HG03469 (cell line): ENCODE measurements around the gene AMT.

Source experiments
- ATAC-seq: cut with Tn5 transposase; IDR thresholded peaks from one replicate; pipeline ENCODE4 v1.9.1; 2021; ENCODE audit warnings: mild to moderate bottlenecking, moderate library complexity, moderate number of reproducible peaks; ENCODE audit not compliant: unreplicated experiment

AMT gene, protein sequence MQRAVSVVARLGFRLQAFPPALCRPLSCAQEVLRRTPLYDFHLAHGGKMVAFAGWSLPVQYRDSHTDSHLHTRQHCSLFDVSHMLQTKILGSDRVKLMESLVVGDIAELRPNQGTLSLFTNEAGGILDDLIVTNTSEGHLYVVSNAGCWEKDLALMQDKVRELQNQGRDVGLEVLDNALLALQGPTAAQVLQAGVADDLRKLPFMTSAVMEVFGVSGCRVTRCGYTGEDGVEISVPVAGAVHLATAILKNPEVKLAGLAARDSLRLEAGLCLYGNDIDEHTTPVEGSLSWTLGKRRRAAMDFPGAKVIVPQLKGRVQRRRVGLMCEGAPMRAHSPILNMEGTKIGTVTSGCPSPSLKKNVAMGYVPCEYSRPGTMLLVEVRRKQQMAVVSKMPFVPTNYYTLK

DNA sequence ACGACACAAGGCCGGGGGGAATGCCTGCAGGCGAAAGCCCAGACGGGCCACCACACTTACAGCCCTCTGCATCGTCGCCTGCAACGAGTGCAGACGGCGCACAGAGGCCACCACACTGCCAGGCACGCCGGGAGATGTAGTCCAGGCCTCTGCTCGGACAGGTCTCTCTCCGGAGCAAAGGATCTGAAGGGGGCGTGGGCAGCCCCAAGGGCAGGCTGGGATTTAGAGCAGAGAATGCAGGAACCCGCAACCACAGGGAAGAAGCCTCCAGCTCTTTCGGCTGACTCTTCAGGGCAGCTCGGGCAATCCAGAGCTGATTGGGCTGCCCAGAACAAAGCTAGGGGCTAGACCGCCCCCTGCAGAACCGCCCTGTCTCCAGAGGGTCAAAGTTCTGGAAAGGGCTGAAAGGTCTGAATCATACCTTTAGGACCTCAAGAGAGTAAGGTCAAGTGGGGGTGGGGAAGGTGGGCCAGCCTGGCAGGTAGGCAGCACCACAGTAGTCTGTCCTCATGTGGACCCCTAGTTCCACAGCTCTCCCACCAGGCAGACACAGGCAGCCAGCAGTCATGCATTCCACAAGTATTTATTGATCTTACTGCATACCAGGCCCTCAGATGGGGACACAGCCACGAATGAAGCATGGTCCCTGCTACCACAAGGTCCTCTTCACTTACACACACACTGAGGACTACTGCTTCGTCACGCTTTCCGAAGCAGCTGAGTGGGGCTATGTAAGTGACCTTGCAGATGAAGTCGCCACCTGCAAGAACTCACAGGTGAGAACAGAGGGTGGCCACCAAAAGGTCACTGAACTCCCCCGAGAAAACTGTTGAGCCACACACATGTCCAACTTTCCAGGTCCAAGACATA, at the start of gene AMT:
Gene AMT (minus strand): TSS at position 95 of the 870 bp plus-strand sequence. CDS start 23 bp downstream, at position 72.
- ATAC-seq, result no peak

DNA sequence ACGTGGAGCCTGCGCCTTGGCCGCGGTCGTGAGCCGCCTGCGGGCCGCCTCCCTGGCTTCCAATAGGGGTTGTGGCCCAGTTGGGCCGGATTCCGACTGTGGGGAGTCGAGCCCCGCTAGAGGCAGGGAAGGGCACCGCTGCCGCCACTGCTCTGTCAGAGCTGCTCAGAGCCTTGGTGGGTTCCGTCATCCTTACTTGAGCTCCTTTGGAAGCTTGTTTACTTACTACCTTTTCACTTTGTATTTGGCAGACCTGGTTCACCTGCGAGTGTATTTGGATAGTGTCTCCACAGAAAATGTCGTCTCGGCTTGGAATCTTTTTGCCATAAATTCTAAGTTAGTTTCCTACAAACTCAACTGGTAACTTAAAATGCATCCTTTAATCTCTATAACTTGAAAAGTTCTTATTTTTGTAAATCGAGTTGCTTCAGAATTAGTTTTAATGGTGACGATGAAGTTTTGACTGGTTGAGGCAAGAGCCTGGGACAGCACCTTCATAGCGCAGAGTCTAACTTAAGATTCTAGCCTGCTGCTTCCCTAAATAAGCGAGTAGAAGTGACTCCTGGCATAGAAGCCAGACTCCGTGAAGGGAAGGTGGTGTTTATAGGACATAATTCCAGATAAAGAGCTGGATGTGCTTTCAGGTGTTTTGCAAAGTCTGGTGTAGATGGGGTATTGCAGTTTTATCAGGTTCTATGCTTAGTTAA, 48.6 kb upstream of the AMT start:
- ATAC-seq, result peak; percentile 14

DNA sequence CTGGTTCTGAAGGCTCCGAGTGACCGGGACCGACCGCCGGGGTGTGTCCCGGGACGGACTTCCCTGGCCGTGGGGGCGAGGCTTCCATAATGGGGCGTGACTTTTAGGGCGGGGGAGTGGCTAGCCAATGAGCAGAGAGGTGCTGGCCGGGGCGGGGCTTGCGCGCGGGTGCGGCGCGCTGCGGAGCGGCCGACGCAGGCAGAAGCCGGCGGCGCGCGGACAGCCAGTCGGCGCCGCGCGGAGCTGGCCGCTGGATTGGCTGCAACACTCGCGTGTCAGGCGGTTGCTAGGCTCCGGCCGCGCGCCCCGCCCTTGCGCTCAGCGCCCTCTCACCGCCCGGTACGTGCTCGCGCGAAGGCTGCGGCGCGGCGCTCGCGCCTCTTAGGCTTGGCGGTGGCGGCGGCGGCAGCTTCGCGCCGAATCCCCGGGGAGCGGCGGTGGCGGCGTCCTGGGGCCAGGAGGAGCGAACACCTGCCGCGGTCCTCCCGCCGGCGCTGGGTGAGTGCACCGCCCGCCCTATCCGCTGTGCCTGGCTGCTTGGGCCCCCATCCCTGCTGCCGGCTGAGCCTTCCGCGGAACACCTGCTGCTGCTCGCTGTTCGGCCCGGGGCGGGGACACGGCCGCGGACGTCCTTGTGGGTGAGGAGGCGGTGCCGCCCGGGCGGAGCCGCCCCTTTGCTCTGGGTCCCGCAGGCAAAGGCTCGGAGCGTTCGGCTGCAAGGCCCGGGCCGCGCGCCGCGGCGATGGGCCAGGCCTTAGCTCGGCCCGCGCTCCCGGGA, 47.9 kb upstream of the AMT start, which contains the start of gene DAG1:
Gene DAG1 (plus strand): TSS at position 332 of the 778 bp plus-strand sequence. CDS start 40,268 bp downstream, outside the sequence.
- peak; percentile 69 for ATAC-seq

DNA sequence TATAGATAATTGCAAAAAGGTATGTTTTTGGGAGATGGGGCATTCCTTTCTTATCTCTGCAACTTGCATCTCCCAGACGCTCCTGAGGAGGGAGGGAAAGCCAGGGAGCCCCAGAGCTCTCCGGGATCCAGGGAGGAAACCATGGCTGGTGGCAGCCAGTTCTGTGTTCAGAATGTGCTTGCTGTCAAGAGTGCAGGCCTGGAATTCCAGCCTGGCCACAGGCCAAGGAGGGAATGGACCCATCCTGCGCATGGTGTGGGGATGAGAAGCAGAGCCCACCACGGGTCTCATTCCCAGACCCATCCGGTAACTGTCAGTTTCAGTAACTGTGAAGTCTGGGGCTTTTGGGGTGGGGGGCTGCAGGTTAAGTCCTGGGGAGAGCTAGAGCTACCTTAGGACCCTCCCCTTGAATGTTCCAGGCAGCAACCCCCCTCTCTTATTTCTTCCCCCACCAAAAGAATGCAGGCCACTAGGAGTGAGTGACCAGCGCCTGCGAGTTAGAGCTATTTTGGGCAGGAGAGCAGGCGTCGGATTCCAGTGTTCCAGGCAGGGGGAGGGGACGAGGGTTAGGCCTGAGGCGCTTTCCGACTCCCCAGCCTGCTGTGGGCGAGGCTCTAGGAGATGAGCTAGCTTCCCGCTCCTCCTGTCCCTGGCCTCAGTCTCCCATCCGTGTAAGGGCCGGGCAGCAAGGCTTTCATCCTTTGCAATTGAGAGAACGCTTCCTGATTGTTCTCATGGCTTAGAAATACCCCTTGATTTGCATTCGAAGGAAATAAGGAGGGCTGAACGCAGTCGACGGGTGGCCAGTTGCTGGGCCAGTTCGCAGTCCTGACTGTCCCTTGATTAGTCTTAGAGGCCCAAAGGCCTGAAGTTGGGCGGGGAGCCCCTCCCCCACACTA, 47.0 kb upstream of the AMT start:
- ATAC-seq, result no peak

DNA sequence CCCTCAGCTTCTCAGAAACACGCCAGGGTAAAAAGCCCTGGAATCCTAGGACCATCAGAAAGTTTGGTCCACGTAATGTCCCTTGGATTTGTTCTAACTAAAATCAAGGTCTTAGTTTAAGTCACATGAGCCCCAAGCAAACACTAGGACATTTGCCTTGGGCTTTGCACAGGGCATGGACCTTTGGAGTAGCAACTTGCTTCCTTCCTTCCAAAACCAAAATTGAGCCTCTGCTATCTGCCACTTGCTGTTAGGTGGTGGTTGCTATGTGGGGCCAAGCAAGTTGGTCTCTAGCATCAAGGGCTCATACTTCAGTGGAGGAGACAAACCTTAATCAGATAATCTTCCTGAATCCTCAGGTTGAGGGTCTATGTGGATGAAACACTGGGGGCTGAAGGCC, 43.8 kb upstream of the AMT start:
- no peak for ATAC-seq

DNA sequence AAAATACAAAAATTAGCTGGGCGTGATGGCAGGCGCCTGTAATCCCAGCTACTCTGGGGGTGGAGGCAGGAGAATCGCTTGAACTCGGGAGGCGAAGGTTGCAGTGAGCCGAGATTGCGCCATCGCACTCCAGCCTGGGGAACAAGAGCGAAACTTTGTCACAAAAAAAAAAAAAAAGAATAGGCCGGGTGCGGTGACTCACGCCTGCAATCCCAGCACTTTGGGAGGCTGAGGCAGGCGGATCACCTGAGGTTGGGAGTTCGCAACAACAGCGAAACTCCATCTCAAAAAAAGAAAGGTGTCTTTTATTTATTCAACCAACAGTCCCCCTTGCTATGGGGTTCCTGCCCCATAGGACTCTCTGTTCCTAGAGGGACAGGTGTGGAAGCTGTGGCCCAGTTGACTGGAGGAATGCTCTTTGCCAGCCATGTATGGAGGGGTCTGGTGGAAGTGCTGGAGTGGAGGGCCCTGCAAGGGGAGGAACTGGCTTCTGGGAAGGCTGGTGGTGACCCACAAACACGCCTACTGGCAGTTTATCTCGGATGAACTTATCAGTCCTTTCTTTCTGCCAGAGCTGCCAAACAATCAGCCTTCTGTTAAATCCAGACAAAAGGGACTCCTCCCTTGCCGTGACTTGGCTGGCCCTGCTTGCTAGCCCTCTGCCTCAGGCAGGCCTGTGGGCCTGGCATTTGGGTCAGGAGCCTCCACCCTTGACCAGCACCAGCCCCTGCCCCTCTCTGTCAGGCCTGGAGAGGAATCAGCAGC, 43.2 kb upstream of the AMT start:
- ATAC-seq, result no peak

DNA sequence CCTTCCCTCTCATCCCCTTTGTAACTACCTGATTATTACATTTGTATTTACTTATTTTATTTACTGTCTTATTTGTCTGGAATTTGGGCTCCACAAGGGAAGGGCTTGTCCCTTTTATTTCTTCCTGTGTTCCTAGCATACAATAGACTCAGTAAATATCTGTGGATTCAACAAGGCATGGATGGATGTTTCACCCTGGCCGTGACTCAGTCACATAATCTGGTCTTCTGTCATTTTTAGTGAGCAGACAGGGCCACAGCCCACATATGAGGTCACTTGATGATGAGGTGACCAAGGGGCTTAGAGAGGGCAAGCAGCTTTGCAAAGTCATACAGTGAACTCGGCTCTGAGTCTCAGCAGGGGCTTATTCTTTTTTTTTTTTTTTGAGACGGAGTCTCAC, 39.9 kb upstream of the AMT start:
- no peak for ATAC-seq

DNA sequence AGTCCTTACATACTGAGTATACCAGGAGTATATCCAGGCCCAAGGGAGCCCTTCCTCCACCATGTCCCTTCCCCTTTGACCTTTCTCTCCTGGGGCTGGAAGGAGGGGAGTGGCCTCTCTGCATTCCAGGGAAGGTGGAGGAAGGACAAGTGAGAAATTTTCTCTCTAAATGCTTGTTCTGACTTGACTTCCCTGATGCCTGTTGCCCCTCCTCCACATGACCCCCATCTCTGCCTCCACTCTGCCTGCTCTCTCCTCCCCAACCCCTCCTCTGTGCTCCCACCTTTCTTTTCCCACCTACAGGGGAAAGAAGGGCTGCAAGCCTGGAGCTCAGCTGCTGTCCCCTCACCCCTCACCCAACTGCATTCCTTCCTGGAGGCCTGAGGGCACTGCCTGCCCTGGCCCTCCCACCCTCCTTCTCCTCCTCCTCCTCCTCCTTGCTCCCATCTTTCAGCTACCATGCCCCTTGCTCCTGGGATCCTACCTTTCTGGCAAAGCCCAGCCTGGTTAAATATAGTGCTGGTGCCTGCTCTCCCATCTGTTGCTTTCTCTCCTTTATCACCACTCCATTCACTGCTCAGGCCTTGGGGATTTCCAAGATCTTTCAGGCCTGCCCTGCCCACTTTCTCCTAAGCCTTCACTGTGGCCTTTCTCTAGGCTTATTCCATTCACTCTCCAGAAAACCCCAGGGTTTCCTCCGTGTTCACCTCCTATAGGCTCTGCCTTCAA, 39.3 kb upstream of the AMT start:
- no peak for ATAC-seq

DNA sequence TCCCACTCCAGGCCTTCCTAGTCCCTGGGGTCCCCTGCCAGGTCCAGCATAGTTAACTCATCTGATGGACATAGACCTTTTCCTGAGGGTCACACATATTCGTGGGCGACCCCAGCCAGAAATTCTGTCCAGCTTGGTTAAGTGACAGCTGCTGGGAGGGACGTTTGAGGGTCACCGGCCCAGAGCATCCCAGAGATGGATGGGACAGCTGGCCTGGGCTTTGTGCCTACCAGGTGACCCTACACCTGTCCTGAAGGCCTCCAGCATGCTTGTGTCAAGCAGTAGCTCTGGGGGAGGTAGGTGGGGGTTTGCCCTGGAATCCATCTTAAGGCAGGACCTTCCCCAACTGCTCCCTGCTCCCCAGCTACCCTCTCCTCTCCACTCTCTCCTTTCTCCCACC, 38.7 kb upstream of the AMT start:
- ATAC-seq, result no peak

DNA sequence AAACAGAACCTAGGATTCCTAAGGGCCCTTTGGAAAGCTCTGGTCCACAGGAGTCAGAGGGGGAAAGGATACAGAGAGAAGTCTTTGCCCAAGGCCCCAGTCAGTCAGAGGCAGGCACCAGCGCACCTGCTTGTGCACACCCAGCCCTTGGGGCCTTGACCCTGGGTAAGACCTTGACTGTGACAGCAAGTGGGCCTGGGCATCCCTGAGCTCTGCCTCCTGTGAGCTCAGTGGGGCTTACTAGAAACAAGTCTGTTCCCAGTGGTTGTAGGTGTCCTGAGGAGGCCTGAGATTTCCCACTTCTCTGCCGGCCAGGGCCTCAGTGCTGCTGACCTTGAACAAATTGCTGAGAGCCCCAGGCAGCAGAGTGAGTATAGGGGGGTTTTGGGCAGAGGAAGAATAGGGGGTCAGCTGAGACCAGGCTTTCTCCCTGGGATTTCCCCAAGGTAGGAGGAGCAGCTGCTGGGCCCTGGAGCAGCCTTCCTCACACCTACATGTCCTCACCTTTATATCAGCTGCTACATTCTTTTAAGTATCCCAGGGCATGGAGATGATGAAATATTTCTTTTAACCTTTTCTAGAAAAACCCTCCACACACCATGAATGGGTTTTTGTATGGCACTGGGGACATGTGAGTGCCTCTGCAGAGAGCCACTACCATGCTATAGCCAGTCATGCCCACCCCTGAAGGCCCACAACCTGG, 38.1 kb upstream of the AMT start:
- no peak for ATAC-seq

DNA sequence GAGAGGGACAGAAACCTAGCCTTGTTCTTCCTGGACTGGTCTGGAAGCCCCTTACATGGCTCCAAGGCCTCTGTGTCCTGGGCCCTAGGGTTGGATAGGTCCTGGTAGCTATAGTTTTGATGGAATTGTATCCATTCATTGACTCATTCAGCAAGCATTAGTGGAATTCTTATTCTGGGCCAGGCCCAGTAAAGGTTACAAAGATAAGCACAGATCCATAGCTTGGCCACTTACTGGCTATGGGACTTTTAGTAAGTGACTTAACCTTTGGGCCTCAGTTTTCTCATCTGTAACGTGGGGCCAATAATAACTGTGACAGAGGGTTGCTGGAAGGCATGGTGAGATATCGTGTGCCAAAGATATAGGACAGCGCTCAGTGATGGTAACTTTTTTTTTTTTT, 34.2 kb upstream of the AMT start:
- no peak for ATAC-seq

DNA sequence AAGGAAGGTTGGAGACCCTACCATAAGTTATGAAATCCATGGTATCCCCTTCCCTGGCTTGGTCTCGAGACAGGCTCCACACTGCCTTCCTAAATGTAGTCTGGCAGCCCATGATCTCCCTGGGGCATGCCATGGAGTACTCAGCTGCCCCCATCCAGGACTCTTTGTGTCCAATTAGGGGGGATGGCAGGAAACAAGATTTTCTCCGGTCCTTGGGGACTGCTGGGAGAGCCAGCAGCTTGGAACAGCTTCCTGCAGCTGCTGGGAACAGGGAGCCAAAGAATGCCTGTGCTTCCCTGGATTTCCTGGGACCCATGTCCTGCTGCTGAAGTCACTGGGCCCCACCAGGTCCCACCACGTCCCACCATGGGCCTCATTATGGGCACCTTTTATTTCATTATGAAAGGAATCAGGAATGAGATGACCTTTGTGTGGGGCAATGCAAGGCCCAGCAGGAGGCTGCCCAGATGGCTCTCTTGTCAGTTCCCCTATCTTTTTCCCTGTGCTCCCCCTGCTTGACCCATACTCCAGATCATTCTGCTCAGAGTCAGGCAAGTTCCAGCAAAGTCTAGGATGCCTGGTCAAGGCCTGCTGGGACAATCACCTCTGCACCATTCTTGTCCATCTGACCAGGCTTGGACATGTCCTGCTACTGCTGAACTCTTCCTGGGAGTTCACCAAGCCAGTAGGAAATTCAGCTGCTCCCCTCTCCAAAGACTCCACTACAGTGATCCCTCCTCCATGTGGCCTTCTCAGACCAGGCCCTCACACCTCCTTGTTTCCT, 32.8 kb upstream of the AMT start:
- ATAC-seq, result no peak

DNA sequence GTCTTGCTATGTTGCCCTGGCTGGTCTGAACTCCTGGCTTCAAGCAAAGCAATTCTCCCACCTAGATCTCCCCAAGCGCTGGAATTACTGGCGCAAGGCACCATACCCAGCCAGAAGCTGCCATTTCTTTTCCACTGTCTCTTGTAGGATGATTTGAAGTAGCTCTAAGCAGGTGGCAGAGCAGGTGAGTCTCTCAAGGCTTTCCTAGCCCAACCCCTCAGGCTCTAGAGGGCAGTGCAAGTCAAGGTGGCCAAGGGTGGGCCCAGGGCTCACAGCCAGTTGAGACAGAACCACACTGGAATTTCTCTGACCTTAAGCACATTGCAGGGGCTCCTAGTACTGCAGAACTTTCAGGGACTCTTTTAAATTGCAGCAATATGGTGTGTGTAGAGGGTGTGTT, 32.2 kb upstream of the AMT start:
- ATAC-seq, result no peak

DNA sequence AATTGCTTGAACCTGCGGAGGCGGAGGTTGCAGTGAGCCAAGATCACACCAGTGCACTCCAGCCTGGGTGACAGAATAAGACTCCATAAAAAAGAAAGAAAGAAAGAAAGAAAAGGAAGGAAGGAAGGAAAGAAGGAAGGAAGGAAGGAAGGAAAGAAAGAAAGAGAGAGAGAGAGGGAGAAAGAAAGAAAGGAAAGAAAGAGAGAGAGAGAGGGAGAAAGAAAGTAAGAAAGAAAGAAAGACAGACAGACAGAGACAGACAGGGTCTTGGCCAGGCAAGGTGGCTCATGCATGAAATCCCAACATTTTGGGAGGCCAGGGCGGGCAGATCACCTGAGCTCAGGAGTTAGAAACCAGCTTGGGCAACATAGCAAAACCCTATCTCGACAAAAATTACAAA, 31.3 kb upstream of the AMT start:
- ATAC-seq, result no peak

DNA sequence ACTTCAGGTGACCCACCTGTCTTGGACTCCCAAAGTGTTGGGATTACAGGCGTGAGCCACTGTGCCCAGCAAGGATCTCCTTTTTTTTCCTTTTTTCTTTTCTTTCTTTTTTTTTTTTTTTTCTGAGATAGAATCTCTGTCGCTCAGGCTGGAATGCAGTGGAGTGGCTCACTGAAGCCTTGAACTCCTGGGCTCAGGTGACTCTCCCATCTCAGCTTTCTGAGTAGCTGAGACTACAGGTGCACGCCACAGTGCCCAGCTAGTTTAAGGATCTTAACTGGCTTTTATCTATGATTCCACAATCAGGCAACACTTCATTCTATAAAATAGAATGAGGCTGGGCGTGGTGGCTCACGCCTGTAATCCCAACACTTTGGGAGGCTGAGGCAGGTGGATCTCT, 23.1 kb upstream of the AMT start:
- no peak for ATAC-seq

DNA sequence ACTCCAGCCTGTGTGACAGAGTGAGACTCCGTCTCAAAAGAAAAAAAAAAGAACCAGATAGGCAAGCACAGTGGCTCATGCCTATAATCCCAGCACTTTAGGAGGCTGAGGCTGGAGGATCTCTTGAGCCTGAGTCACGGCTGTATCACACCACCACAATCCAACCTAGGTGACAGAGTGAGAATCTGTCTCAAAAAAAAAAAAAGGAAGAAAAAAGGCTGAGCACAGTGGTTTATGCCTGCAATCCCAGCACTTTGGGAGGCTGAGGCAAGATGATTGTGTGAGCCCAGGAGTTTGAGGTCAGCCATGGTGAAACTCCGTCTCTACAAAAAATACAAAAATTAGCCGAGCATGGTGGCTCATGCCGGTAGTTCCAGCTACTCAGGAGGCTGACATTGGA, 12.5 kb upstream of the AMT start:
- no peak for ATAC-seq

DNA sequence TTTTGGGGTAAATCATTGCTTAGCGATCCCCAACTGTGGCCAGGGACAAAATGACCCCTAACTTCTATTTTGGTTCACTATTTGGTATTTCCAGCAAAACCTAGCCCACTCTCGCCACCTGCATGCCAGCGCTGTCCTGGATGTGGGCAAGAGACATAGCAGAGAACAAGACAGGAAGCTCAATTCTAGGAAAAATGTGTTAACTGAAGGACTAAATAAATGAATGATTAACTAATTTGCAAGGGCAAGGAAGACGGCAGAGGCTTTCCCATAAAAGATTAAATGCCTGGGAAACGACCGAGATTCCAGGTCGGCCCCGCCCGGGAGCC, 6.4 kb upstream of the AMT start:
- no peak for ATAC-seq
